ENCODE results near the gene TNFRSF13B.
"Not testable (repeated sequence)": the region's sequence is repeated elsewhere in the genome, so short reads cannot be mapped to it uniquely, and the experiment has no call there.

The TNFRSF13B gene

DNA sequence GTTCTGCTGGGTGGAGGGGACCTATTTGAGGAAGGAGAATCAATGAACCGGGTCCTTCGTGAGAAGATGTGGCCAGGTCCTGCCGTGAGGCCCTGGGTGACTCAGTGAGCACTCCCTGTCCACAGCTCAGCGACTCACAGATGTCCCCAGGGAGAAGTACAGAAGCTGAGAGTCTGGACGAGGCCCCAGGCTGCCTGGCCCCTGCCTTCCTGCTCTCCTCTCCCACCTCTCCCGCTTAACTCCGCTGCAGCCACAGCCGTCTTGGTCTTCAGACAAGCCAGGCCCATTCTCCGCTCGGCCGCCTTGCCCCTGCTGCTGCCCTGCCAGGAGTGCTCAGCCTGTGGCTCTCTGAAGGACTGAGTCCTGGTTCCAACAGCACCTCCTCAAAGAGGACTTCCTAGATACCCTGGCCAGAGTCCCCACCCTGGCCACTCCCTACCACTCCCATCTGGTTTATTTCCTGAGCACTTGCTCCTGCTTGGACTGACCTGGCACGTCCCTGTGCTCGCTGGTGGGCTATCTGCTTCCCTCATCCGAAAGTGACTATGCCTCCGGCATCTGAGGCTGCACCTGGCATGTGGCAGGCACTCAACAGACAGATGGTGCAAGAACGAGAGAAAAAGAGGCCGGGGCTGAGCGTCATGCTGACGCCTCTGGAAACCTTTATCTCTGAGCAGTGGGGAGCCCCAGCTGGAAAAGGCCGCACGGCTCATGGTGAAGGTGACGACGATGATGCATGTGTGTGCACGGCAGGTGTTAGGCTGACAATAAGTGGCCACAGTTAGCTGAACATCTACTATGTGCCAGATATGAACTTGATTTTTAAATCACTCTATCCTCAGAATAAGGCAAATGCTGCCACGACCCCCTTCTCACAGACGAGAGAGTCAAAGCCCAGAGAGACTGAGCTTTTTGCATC, 9.2 kb upstream of the TNFRSF13B start:
- DNase-seq = no peak

DNA sequence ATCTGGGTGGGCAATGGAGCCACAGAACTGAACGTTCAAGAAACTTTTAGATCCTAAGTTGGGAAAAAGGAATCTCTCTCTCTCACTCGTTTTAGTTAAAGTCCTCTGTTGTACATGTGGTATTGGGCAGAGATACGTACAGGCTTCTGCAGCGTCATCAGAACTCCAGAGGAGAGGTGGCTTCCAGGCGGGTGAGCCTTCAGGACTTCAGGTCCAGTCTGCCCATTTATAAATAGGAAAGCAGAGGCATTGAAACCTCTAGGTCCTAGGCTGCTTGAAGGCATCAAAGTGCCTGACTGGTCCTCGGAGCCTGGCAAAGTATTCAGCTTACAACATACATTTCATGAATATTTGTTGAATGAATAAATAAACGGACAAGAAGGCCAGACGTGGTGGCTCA, 8.1 kb upstream of the TNFRSF13B start:
- no peak for DNase-seq

DNA sequence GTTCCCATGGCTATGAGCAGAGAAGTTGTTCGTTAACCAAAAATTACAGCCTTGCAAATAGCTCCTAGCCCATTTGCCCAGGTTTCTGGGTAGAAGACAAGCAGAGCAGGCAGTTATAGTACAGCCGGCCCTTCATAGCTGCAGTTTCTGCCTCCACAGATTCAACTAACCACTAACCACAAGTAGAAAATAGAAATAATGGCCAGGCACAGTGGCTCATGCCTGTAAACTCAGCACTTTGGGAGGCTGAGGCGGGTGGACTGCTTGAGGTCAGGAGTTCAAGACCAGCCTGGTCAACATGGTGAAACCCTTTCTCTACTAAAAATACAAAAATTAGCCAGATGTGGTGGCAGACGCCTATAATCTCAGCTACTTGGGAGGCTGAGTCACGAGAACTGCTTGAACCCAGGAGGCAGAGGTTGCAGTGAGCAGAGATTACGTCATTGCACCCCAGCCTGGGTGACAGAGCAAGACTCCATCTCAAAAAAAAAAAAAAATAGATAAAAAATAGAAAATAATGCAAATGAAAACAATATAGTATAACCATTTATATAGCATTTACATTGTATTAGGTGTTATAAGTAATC, 7.4 kb upstream of the TNFRSF13B start:
- not testable (repeated sequence) for DNase-seq

DNA sequence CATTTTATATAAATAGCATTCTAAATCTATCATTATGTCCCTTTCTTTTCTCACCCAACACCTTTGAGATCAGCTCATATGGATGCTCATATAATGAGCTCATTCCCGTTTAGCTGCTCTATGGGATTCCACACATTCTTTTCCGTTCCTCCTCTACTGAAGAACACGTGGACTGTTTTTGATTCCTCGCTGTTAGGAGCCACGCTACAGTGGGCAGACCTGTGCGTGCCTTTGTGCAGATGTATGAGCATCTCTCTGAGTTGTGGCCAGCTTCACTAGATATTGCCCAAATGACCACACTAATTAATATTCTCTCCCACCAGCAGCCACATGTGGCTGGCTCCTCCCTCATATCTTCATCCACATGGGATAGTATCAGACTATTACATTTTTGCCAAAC, 6.0 kb upstream of the TNFRSF13B start:
- no peak for DNase-seq

DNA sequence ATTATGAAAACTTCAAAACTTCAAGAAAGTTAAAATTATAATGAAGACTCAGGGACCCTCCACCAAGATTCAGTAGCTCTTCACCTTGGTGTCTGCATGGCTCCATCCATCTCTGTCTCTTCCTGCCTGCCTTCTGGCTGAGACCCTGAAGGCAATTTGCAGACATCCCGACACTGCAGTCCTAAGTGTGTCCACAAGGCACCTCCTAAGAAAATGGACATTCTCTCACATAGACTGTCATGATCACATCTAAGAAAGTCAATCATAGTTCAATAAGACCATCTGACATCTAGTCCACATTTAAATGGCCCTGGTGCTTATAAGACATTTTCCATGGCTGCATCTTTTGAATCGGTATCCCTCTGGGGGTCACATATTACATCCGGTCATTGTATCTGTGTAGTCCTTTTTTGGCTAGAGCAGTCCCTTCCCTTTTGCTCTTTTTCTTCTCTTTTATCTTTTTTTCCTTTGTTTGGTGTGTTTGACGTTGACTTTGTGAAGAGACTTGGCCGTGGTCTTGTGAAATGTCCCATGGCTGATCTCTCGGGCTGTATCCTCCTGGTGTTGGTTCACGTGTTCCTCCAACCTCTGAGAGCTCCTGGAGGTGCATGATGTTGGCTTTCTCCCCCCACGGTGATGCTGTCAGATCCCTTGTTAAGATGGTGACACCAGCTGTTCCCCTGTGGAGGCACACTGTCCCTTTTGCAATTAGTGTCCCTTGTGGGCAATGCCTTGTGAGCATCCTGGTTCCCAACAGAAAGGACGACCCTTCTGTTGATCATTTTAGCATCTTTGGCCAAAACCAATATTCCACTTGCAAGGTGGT, 5.0 kb upstream of the TNFRSF13B start:
- no peak for DNase-seq

DNA sequence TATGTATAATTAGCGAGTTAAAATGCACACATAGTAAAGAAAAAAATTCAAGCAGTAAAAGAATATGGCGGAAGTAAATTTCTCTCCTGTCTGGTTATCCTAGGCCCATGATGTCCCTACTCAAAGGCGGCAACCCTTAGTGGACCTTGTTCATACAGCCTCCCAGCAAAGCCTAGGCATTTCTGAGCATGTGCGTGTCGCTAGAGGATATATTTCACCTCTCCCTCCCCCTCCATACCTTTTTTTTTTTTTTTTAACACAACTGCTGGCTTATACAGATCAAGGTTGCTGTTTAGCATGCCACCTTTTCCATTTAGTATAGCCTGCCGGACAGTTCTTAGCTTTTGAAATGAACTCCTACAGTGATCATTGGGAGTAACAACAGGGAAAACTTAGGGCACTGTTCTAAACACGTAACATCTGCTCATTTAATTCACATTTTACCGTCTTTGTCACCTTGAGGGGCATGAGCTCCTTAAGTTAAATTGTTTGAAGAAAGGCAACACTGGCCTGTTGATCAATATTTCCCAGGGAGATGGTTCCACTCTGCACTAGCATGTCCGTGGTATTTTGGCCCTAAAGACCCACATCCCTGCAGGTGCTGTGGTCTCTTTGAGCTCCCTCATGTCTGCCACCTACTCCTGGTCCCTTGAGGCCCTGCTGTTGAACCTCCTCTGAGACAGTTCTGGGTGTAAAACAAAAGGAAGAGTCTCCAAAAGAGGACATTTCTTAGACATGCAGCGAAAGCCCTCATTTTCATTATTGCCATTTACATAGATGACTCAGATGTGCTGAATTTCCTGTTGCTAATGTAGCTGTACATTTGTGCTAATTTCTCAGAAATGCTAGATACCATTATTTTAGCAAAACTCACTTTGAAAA, 4.1 kb upstream of the TNFRSF13B start:
- DNase-seq = no peak

DNA sequence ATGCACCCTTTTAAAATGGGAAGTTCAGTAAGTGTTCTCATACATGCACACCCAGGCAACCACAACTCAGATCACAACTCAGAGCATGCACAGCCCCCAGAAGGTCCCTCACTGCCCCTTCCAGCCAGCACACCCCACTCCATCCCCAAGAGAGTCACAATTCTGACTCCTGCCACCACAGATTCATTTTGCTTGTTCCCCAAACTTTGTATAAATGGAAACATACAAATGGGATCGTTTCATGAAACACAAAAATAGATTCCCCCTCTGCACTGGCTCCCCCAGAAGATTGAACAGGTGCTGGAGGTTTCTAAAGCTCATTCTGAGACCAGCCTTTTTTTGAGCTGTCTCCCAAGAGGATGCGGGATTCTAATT, 3.3 kb upstream of the TNFRSF13B start:
- DNase-seq = no peak

DNA sequence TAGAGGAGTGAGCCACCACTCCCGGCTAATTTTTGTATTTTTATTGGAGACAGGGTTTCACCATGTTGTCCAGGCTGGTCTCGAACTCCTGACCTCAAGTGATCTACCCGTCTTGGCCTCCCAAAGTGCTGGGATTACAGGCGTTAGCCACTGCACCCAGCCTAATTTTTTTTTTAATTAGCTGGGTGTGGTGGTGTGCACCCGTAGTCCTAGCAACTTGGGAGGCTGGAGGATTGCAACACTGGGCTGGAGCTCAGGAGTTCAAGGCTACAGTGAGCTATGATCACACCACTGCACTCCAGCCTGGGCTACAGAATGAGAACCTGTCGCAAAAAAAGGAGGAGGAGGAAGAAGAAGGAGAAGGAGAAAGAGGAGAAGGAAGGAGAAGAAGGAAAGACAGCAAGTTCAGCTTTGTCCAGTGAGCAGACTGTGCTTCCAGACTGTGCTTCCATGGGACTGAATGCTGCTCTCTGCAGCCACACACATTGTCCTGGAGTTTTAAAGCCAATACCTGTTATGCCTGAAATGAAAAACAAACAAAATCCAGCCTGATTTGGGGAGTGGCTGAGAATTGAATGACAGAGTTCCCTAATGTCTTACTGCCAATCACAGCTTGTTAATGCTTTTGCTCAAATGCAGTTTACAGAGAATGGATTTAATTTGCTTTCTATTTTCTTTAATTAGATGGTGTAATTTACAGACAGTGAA, 2.8 kb upstream of the TNFRSF13B start:
- no peak for DNase-seq

DNA sequence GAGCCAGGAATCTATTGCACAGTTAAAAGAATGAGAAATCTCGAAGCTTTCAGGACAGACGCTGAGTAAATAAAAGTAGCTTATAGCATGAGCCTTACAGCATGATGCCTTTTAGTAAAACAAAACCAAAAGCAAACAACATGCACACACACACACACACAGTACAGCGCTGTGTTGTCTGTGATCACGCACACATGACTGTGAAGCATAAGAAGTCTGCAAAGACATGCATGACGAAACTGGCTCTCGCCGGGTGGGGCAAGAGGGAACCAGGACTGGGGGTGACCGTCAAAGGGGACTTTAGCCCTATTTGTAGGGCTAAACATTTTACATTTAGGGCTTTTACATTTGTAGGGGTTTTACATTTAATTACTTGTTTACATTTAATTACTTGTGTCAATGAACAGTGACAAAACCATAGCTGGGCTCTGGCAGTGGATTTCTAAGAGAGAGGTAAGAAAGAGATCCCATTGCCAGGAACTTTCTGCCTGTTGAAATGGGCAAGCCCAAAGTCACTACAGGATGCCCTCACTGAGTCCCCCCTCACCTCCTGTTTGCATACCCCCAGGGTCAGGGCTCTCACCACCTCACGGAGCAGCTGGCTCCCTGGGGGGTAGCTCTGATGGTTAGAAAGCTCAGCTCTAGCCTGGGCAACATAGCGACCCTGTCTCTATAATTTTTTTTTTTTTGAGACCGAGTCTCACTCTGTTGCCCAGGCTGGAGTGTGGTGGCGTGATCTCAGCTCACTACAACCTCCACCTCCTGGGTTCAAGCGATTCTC, 2.0 kb upstream of the TNFRSF13B start:
- DNase-seq = no peak

DNA sequence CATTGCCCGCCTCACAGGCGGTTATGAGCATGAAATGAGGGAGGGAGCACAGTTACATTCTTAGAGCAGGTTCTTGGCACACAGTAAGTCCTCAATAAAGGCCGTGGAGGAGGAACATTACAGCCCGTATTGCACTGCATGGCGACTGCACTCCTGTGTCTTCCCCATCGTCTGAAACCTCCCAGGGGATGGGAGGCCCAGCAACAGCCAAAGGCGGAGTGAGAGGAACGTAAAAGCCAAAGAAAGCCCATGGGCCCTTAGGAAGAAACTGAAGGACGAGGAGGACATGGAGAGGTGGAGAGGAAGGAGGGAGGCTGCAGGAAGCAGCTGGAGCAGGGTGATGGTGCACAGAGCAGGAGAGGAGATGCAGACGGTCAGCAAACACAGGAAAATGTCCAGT, 1.1 kb upstream of the TNFRSF13B start:
- not testable (repeated sequence) for DNase-seq

DNA sequence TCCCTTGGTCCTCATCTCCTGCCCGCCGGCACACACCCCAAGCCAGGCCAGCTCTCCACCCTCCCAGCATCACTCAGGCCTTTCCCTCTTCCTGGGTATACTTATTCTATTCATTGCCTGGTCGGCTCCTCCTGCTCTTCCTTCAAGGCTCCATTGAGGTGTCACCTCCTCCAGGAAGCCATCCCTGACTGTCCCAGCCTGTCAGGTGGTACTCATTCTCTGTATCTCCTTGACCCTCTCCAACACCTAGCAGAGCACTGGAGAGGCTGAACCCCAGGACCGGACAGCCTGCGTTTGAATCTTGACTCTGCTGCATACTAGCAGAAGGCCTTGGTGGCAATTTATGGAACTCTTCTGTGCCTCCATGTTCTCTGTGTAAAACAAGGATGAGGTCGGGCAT, 428 bp upstream of the TNFRSF13B start:
- DNase-seq = no peak

DNA sequence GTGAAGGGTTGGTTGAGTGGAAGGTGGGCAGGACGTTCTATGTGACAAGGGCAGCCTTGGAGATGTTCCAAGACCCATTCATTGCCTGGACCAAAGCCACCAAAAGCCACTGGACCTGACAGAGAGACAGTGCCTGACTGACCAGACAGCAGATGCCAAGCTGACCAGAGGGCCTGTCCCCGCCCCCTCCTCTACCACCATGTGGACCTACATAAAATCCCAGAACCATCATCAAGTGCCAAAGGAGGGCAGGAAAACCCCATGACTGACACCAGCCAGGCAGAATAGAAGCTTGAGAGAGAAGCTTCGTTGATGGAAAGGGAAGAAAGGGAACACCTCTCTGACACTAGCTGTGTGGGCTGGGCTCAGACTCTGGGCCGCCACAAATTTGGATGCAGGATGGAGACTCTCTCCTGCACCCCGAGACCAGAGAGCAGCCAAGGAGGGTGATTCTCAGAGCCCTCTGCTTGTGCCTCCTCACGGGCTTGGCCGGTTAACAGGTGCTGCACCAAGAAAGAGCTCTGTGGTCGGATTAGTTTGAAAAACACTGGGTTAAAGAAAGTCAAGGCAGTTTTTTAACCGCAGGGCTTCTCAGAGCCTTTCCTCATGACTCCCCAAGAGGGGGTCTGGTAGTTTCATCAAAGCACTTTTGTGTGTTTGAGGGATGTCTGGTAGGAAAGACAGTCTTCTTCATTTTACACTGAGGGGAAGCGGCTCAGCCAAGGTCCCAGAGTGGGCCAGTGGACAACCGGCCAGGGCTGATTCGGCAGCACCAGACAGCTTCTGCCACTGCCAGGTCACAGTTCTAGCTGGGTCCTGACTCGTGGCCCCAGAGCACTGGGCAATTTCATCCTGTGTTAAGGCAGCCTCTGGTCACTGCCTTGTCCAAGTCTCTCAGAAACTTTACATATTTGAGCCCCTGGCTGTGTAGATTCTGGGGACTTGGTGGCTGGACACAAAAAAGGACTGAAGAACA, 1.7 kb downstream of the TNFRSF13B start:
- DNase-seq = no peak

DNA sequence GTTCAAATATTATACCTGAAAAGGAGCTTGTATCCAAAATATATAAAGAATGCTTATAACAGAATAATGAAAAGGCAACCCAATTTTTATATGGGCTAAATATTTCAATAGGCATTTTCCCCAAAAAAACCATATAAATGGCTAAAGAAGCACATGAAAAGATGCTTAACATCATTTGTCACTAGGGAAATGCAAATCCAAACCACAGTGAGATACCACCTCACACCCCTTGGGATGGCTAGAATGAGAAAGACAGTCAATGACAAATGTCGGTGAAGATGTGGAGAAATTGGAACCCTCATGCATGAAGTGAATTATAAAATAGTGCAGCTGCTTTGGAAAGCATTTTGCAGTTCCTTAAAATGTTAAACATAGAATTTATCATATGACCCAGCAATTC, 3.1 kb downstream of the TNFRSF13B start:
- DNase-seq = no peak

DNA sequence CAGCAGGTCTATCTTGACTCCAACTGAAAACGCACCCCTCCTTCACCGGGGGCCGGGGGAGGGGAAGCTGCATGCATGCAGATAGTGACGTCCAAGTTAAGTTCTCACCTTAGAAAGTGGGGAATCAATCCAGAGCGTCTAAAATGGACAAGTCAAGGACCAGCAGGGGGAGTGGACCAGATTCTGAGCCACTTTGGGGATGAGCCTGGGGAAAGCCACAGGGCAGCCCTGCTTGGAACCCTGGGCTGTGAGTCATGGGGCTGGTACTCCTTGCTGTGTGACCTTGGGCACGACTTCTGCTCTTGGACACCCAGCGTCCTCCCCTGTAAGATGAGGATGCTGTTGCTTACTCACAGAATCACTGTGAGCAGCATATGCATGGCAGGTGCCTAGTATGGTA, 9.1 kb downstream of the TNFRSF13B start:
- no peak for DNase-seq

DNA sequence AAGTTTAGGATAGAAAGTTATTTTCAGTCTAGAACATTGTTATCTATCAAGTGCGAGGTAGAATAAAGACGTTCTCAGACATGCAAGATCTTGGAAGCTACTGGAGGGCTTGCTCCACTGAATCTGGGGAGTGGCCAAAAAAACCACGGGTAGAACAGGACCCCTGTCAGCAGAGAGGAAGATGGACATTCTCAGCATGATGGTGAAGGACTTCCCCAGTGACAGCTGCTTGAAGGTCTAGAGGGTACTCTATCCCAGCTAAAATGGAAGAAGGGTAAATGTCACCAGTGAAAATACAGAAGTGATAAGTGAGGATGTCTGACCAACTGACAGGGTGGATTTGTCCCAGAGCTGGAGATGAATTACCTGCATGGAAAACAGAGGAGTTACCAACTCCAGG, 10.1 kb downstream of the TNFRSF13B start:
- no peak for DNase-seq

DNA sequence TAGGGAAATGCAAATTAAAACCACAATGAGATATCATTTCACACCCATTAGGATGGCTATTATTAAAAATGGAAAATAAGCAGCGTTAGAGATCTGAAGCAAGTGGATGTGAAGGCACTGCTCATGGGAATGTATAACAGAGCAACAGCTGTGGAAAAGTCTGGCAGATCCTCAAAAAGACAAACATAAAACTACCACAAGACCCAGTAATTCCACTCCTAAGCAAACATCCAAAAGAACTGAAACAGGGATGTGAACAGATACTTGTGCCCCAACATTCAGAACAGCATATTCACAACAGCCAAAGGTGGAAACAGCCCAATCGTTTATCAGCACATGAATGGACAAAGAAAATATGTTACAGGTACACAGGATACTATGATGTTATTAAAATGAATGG, 10.9 kb downstream of the TNFRSF13B start:
- DNase-seq = not testable (repeated sequence)

DNA sequence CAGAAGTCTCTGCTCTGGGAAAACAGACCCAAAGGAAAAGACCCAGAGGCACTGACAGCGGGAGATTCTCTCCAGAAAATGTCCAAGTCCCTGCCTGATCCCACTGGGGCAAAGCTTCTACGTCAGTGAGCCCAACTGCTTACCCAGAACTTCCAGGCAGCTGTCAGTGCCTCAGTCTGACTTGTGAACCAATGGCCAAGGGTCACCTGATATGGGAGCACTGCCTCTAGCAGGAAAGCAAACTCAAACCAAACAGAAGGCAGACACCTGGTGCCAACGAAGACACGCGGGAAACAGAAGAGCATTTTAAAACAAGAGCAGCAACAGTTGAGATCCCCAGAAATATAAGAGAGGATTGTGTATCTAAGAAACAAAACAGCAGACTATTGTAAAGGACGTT, 16.9 kb downstream of the TNFRSF13B start:
- DNase-seq = not testable (repeated sequence)

DNA sequence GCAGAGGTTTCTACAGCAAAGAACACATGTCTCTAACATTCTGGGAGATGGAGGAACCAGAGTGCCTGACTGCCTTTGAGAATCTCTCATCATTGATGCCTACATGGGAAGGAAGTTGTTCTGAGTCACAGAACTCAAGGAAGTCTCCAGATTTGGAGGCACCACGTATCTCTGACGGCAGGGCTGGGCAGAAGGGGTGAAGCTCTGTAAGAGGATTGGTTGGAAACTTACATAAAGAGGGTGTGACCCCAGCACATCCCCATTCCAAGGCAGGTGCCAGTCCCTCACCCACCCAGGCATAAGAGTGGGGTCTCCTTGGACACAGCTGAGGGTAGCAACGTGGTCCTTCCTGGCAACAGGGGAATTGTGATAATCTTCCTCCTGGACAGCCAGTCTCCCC, 17.4 kb downstream of the TNFRSF13B start:
- DNase-seq = no peak

DNA sequence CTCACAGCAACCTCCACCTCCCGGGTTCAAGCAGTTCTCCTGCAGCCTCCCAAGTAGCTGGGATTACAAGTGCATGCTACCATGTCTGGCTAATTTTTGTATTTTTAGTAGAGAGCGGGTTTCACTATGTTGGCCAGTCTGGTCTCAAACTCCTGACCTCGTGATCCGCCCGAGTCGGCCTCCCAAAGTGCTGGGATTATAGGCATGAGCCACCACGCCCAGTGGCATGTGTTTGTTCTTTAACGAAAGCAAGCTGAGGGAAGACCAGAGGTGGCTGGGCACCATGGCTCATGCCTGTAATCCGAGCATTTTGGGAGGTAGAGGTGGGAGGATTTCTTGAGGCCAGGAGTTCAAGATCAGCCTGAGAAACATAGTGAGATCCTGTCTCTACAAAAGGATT, 18.1 kb downstream of the TNFRSF13B start:
- no peak for DNase-seq

DNA sequence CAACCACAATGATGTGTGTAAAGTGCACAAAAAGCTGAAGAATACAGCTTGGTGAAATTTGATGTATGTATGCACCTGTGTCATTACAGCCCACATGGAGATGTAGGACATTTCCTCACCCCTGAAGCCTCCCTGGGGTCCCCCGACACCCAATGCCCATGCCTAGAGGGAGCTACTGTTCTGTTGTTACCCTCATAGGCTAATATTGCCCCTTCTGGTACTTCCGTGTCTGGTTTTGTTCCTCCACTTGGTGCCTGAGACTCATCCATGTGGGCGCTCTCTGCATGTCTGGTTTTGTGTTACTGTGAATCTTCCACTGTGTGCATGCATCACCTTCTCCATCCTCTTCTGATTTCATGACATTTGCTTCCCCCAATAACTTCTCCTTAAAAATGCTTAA, 18.6 kb downstream of the TNFRSF13B start:
- no peak for DNase-seq

Data from NCI-H526 treated with DMSO at 0.1 percent for 48 hours (cell line).